Activated CD8-positive, alpha-beta T cell treated with anti-CD3 and anti-CD28 coated beads, Interleukin-2, amount 10 ng/mL, durations not matched to agents 7 days and 5 days (primary cell): ENCODE results near the gene CDT1. TPM values are rescaled to one million over a fixed set of nuclear protein-coding genes. Genes with fewer than 3 reads are reported as not detected.

Experiments
- ATAC-seq: fragments of 150-1000 bp; cut with Tn5 transposase; one replicate; pipeline ENCODE4 v1.10.0; 2021; ENCODE audit warnings: moderate library complexity
- CTCF ChIA-PET: fragments of 350-600 bp; sonication (Branson Sonifier 250); formaldehyde crosslinking; loops from one replicate; lab custom pipeline; 2021; ENCODE audit warnings: antibody characterized with exemption; lab: Charles Lee
- POLR2A ChIA-PET: fragments of 350-600 bp; sonication (Branson Sonifier 250); formaldehyde crosslinking; loops from one replicate; lab custom pipeline; 2021; ENCODE audit warnings: antibody characterized with exemption; lab: Charles Lee
- DNase-seq: peaks from one replicate; pipeline ENCODE4 v3.0.0-alpha.2; 2020
- H3K27ac Mint-ChIP-seq: one replicate; pipeline ENCODE4 v1.8.0; 2021; ENCODE audit warnings: mild to moderate bottlenecking, mixed read lengths
- H3K27me3 Mint-ChIP-seq: one replicate; pipeline ENCODE4 v1.8.0; 2021; ENCODE audit warnings: low read depth, mixed read lengths
- H3K36me3 Mint-ChIP-seq: one replicate; pipeline ENCODE4 v1.8.0; 2021; ENCODE audit warnings: low read depth, mixed read lengths
- H3K4me1 Mint-ChIP-seq: one replicate; pipeline ENCODE4 v1.8.0; 2021; ENCODE audit warnings: low read depth, mixed read lengths
- H3K4me3 Mint-ChIP-seq: one replicate; pipeline ENCODE4 v1.8.0; 2021; ENCODE audit warnings: mild to moderate bottlenecking, mixed read lengths
- H3K9me3 Mint-ChIP-seq: one replicate; pipeline ENCODE4 v1.8.0; 2022; ENCODE audit warnings: mixed read lengths; ENCODE audit not compliant: insufficient read depth
- total RNA-seq, 2 experiments: library from RNA; stranded (reverse); gene quantifications; one replicate each; pipeline ENCODE4 v1.2.3, GENCODE V29; 2021

Gene CDT1
- total RNA-seq, 2 experiments from 2014 or later: 126 to 132 TPM

DNA sequence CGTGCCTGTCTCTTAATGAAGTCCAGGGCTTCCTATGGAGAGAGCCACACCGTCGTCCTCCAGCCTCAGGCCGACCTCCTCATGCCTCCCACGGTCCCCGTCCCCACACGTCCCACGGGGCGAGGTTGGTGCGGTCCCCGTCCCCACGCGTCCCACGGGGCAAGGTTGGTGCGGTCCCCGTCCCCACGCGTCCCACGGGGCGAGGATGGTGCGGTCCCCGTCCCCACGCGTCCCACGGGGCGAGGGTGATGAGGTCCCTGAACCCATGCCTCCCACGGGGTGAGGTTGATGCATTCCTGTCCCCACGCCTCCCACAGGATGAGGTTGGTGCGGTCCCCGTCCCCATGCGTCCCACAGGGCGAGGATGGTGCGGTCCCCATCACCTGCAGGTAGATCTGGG lies 32.2 kb downstream of the CDT1 start:
- POLR2A ChIA-PET: no interaction called here
- H3K27me3 Mint-ChIP-seq: no peaks in the 10 kb centered on the region
- no peaks in the 10 kb centered on the region for H3K36me3 Mint-ChIP-seq
- no peak overlapping the region for H3K27ac Mint-ChIP-seq
- CTCF ChIA-PET: no interaction called here
- H3K4me1 Mint-ChIP-seq: no peaks in the 10 kb centered on the region
- H3K4me3 Mint-ChIP-seq: no peak overlapping the region
- DNase-seq (no peak), ATAC-seq (no peak)
- no peaks in the 10 kb centered on the region for H3K9me3 Mint-ChIP-seq

DNA sequence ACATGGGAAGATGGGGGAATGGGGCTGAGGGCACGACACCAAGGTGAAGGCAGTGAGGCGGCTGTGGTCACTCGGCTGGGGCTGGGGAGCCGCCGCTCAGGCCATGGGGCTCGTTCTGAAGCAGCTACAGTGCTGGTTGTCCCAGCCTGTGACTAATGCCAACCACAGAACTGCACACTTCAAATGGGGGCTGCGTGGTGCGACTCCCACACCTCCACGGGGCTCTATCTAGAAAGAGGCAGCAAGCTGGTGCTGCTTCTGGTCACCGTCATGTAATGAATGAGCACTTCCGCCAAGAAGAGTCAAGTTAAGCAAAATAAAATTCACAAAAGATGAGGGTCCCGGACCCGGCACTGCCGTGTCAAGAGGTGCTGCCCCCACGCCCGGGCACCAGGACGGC lies 33.2 kb downstream of the CDT1 start:
- ChIA-PET POLR2A (interaction anchor here (0.6 kb wide), 1 partner anchor 375 kb away, joined by 3 read pairs; no protein-coding TSS in a partner anchor), CTCF (no interaction called here)
- Mint-ChIP-seq H3K36me3 (no peaks in the 10 kb centered on the region), H3K9me3 (no peaks in the 10 kb centered on the region), H3K27me3 (no peaks in the 10 kb centered on the region), H3K4me1 (no peaks in the 10 kb centered on the region), H3K27ac (no peak overlapping the region), H3K4me3 (no peak overlapping the region)
- ATAC-seq (no peak), DNase-seq (no peak)

DNA sequence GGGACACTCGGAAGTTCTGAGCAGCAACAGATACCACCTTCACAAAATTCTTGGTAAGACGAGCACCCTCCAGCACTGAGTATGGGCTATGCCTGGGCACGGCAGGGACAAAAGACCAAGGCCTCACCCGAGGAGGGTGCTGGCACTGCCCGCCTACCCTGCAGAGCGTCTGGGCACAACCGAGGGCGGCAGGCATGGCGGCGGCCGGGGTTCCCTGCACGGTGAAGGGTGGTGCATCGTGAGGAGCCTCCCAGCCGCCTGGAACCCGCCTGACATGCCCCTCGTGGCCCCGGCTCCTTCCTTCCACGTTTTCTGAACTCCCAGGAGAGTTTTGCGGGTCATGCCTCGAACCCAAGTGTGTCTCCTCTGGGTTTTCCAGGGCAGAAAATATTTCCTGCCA lies 34.2 kb downstream of the CDT1 start:
- POLR2A ChIA-PET: no interaction called here
- CTCF ChIA-PET: no interaction called here
- Mint-ChIP-seq H3K4me1 (no peaks in the 10 kb centered on the region), H3K27me3 (no peaks in the 10 kb centered on the region), H3K4me3 (no peak overlapping the region), H3K27ac (no peak overlapping the region), H3K9me3 (no peaks in the 10 kb centered on the region), H3K36me3 (no peaks in the 10 kb centered on the region)
- DNase-seq: no peak
- ATAC-seq: no peak

DNA sequence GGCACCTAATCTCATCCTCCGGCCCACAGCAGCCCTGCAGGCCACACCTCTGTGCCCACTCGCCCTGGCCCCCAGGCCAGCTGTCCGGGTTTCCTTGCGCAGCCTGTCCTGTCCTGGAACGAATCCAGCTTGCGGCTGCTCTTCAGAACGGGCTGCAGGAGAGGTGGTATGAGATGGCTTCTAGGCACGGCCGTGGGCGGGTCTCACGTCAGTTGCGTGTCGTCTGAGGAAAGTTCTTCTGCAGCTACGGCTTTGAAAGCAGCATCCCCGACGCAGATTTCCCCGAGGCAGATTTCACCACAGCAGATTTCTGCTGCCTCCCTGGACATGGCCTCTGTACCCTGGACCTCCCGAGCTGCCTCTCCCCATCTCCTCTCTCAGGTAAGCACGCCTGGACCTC lies 35.0 kb downstream of the CDT1 start:
- DNase-seq (no peak), ATAC-seq (no peak)
- Mint-ChIP-seq H3K4me1 (no peaks in the 10 kb centered on the region), H3K36me3 (no peaks in the 10 kb centered on the region), H3K9me3 (no peaks in the 10 kb centered on the region), H3K4me3 (no peak overlapping the region), H3K27me3 (no peaks in the 10 kb centered on the region), H3K27ac (no peak overlapping the region)
- ChIA-PET CTCF (no interaction called here), POLR2A (no interaction called here)

DNA sequence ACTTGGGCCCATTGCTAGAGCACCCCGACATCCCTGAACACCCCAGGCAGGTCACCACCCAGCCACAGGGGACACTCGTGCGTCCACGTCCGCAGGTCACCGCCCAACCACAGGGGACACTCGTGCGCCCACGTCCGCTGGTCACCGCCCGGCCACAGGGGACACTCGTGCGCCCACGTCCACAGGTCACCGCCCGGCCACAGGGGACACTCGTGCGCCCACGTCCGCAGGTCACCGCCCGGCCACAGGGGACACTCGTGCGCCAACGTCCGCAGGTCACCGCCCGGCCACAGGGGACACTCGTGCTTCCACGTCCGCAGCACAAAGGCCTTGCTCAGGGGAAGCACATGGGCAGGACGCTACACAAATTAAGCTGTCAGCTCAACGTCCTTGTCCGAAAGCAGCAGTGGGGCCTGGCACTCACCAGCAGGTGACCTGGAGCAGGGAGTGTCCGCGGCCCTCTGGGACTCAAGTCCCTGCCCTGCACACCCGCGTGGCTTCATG lies 35.5 kb downstream of the CDT1 start:
- no peaks in the 10 kb centered on the region for H3K27me3 Mint-ChIP-seq
- no peaks in the 10 kb centered on the region for H3K9me3 Mint-ChIP-seq
- POLR2A ChIA-PET: no interaction called here
- ATAC-seq: no peak
- no peak for DNase-seq
- CTCF ChIA-PET: no interaction called here
- H3K4me3 Mint-ChIP-seq: no peak overlapping the region
- no peaks in the 10 kb centered on the region for H3K4me1 Mint-ChIP-seq
- no peaks in the 10 kb centered on the region for H3K36me3 Mint-ChIP-seq
- no peak overlapping the region for H3K27ac Mint-ChIP-seq

DNA sequence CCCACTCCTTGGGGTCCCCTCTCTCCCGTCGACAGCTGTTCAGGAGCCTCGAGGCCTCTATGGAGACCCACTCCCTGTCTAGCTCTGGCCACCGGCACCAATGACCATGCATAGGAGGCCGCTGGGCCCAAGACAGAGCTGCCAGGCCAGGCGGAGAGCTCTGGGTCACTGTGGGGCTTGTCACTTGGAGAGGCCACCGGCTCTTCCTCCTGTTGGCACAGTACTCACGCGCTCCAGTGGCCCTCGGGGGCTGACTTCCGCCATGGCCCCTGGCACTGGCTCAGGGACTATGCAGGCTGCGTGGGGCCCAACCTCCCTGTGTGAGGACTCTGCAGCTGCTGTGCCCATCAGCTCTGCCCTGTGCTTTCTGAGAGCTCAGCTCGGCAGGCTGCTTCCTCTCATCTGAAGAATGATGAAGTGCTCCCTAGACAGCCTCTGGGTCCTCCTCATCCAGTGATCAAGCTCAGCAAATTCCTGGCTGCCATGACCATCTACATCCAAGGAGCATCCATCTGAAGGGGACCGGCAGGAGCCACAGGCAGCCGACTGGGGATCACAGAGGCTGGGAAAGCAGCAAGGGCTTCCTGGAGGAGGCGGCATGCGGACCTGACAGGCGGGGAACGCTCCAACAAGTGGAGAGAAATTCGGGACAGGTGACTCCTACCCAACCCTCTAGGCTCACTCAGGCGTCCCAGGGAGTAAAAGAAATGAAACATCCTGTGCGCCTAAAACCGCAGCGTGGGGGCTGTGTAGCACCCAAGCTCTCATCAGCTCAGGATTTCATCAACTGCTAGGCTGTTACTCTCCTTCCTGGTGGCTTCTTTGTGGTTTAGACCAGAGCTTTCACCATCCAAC lies 36.4 kb downstream of the CDT1 start:
- H3K27me3 Mint-ChIP-seq: no peaks in the 10 kb centered on the region
- ChIA-PET CTCF (no interaction called here), POLR2A (no interaction called here)
- DNase-seq (no peak), ATAC-seq (no peak)
- H3K4me1 Mint-ChIP-seq: no peaks in the 10 kb centered on the region
- no peaks in the 10 kb centered on the region for H3K36me3 Mint-ChIP-seq
- no peak overlapping the region for H3K4me3 Mint-ChIP-seq
- no peaks in the 10 kb centered on the region for H3K9me3 Mint-ChIP-seq
- H3K27ac Mint-ChIP-seq: no peak overlapping the region

DNA sequence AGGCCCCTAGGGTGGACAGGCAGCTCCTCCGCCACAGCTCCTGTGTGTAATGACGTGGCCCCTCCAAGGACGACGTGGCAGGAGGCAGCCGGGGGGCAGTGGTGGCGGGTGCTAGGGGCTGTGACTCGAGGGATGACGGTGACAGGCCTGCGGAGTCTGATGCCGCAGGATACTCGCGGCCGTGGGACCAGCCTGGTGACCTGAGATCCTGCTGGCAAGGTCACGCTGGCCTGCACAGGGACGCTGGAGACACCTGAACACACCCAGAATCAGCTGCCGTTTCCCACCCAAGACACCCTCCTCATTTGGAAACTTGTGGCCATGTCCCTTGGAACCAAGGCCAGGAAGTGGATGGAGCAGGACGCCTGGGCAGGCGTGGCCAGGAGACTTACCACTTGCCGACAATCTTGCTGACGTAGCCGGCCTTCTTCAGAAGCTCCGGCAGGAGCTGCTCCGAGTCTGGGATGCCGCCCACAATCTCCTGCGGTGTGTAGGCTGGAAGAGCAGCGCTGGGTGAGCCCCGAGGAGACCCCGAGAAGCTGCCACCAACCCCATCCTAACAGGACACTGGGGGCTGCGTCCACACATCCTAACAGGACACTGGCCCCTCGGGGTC lies 37.1 kb downstream of the CDT1 start:
- ATAC-seq: no peak
- no peaks in the 10 kb centered on the region for H3K4me1 Mint-ChIP-seq
- DNase-seq: no peak
- no peaks in the 10 kb centered on the region for H3K9me3 Mint-ChIP-seq
- no peak overlapping the region for H3K27ac Mint-ChIP-seq
- H3K27me3 Mint-ChIP-seq: no peaks in the 10 kb centered on the region
- ChIA-PET CTCF (no interaction called here), POLR2A (no interaction called here)
- no peaks in the 10 kb centered on the region for H3K36me3 Mint-ChIP-seq
- no peak overlapping the region for H3K4me3 Mint-ChIP-seq

DNA sequence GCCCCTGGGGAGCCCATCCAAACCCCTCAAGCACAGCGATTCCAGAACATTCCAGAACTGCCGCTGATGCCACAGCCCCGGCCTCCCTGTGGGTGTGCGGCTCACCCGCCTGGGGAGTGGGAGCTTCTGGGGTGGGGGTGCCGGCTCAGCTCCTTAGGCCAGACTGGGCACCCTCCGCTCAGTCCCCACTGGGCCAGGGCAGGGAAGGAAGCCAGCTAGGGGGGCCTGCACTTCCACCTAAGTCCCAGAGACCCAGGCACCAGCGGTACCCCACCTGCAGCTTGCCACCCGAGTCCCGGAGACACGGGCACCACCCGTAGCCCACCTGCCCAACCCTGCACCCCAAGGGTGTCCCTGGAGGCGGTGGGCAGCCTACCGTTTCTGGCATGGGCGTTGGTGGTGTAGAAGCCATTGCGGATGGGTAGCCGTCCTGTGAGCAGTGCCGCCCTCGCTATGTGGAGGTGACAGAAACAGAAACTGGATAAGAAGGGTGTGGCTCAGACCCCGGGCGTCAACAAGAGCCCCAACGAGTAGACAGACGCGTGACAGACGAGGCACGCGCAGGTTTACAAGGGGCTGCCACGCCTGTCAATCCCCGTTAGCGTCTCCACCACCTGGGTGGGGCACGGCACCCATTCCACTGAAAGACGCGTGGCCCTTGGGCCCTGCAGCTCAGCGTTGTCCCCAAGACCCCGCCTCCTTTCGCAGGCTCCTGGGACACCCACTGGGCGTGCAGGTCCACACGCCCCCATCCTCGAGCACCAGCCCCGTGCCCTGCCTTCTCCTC lies 38.1 kb downstream of the CDT1 start:
- no peaks in the 10 kb centered on the region for H3K27me3 Mint-ChIP-seq
- ChIA-PET POLR2A (no interaction called here), CTCF (no interaction called here)
- no peak overlapping the region for H3K4me3 Mint-ChIP-seq
- no peaks in the 10 kb centered on the region for H3K36me3 Mint-ChIP-seq
- DNase-seq (no peak), ATAC-seq (no peak)
- no peak overlapping the region for H3K27ac Mint-ChIP-seq
- no peaks in the 10 kb centered on the region for H3K4me1 Mint-ChIP-seq
- H3K9me3 Mint-ChIP-seq: no peaks in the 10 kb centered on the region

DNA sequence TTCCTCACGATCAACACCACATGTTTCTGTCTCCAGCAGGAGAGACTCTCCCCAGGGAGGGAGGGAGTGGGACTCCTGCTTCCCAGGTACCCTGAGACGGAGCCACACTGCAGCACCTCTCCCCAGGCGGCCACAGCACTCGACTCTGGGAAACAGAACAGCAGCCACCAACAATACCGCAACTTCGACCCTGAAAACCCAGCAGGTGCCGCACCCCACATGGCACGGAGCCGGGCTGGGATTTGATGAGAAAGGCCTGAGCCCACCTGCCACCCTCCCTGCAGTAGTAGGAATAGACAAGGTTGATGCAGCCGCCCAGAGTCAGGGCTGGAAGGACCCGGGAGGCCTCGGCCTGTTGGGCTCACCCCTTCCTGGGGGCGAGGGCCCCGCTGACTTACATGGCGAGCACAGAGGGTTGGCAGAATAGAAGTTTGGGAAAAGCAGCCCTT lies 38.7 kb downstream of the CDT1 start:
- Mint-ChIP-seq H3K36me3 (no peaks in the 10 kb centered on the region), H3K4me1 (no peaks in the 10 kb centered on the region), H3K27me3 (no peaks in the 10 kb centered on the region), H3K9me3 (no peaks in the 10 kb centered on the region), H3K27ac (no peak overlapping the region), H3K4me3 (no peak overlapping the region)
- CTCF ChIA-PET: no interaction called here
- no peak for DNase-seq
- POLR2A ChIA-PET: no interaction called here
- no peak for ATAC-seq

DNA sequence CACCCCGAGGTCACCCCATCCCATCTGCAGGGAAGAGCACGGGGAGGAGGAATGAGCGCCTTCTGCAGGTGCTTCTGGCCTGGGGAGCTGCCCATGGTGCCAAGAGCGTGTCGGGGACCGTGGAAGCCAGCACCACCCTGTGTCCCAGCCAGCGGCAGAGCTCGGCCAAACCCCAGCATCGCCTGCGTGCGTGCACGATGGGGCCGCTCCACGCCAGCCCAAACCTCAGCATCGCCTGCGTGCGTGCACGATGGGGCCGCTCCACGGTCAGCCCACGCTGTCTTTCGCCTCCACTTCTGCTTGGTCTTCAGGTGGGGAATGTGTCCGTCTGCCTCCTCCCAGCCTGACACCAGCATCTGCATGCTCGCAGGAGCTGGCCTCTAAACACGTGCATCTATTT lies 39.2 kb downstream of the CDT1 start:
- no peak for ATAC-seq
- Mint-ChIP-seq H3K36me3 (no peaks in the 10 kb centered on the region), H3K4me3 (no peak overlapping the region), H3K9me3 (no peaks in the 10 kb centered on the region), H3K4me1 (no peaks in the 10 kb centered on the region), H3K27me3 (no peaks in the 10 kb centered on the region), H3K27ac (no peak overlapping the region)
- DNase-seq: no peak
- POLR2A ChIA-PET: no interaction called here
- CTCF ChIA-PET: no interaction called here

DNA sequence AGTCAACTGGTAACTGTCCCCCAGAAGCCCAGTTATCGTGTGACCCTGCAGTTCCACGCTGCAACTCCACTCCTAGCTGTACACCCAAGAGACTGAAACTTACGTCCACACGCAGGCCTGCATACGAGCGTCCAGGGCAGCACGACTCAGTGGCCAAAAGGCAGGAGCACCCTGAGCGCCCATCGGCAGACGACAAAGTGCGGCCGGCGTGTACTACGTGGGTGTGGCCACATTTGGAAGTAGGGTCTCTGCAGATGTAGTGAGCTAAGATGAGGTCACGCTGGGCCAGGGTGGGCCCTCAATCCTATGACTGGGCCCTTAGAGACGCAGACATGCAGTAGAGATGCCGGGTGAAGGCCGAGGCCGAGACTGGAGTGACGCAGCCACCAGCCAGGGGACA lies 39.7 kb downstream of the CDT1 start:
- no peak for DNase-seq
- Mint-ChIP-seq H3K9me3 (no peaks in the 10 kb centered on the region), H3K27ac (no peak overlapping the region), H3K27me3 (no peaks in the 10 kb centered on the region), H3K36me3 (no peaks in the 10 kb centered on the region), H3K4me3 (no peak overlapping the region), H3K4me1 (no peaks in the 10 kb centered on the region)
- no peak for ATAC-seq
- ChIA-PET POLR2A (interaction anchor here (0.7 kb wide), 1 partner anchor 13 kb away, joined by 3 read pairs; the partner anchor contains the start of genes GALNS and TRAPPC2L), CTCF (no interaction called here)
